HFFc6 (cell line): Measurements from ENCODE around the gene NF2. TPM values are rescaled to one million over a fixed set of nuclear protein-coding genes. Genes with fewer than 3 reads are reported as not detected.
"Not testable (repeated sequence)": the region's sequence is repeated elsewhere in the genome, so short reads cannot be mapped to it uniquely, and the experiment has no call there.

ENCODE experiments used
- DNase-seq: peaks from one replicate; pipeline ENCODE4 v3.0.0-alpha.2; 2018
- H3K27ac Mint-ChIP-seq: 2 replicates; pipeline ENCODE4 v1.8.0; 2020; ENCODE audit warnings: mild to moderate bottlenecking, mixed read lengths
- H3K27me3 Mint-ChIP-seq: 2 replicates; pipeline ENCODE4 v1.8.0; 2021; ENCODE audit warnings: mild to moderate bottlenecking, moderate library complexity, mixed read lengths; ENCODE audit not compliant: insufficient read depth
- H3K36me3 Mint-ChIP-seq: 2 replicates; pipeline ENCODE4 v1.8.0; 2021; ENCODE audit warnings: low read depth, mixed read lengths
- H3K4me1 Mint-ChIP-seq: 2 replicates; pipeline ENCODE4 v1.8.0; 2020; ENCODE audit warnings: low read depth, mixed read lengths
- H3K4me3 Mint-ChIP-seq: 2 replicates; pipeline ENCODE4 v1.8.0; 2020; ENCODE audit warnings: mild to moderate bottlenecking, moderate library complexity, mixed read lengths
- H3K9me3 Mint-ChIP-seq: 2 replicates; pipeline ENCODE4 v1.8.0; 2020; ENCODE audit warnings: mild to moderate bottlenecking, mixed read lengths
- total RNA-seq, 6 experiments: library from RNA; stranded (reverse); fragmentation: NEBNext Ultra II Directional; extraction: Animal tissue kit (Norgen Biotek cat#: 25700); gene quantifications; 2 replicates in 1 of 6; 3 replicates in 5 of 6; pipeline ENCODE4 v1.2.3, GENCODE V29; 2021
- TF ChIP-seq, protein P1 (sequence below): fragments of 200-600 bp; sonication (generic); IDR thresholded peaks from 2 replicates; pipeline ENCODE4 v1.5.0; 2021; ENCODE audit warnings: antibody characterized with exemption, mild to moderate bottlenecking

Gene NF2
- total RNA-seq, 6 experiments from 2014 or later, result 161 to 184 (median 176) TPM

DNA sequence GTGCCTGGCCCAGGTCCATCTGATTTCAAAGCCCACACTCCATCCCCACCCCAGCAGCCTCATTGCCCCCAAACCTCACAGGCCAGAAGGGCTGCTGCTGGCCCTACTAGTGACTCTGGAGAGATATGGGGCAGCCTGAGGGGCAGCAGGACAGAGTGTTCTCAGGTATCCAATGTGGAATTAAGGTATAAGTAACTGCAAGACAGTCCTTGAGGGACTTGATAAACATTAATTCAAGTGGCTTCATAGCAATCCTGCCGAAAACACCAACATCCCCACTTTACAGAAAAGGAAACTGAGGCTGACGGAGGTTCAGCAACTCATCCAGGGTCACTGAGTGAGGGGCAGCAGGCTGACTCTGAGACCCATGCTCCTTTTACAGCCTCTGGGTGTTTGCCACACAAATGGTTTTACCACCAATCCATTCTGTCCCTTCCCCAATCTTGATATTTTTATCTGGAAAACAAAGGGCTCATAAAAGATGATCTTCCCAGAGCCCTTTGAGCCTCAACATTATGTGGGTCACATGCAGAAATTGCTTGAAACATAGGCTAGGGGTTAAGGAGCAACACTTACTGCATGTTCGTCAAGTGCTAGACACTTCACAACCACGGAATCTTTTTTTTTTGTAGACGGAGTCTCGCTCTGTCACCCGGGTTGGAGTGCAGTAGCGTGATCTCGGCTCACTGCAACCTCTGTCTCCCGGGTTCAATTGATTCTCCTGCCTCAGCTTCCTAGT, 24.8 kb upstream of the NF2 start:
- DNase-seq, result no peak
- H3K4me1 Mint-ChIP-seq, result peaks cover 10% of the 10 kb centered on the region
- TF ChIP-seq, protein P1, sequence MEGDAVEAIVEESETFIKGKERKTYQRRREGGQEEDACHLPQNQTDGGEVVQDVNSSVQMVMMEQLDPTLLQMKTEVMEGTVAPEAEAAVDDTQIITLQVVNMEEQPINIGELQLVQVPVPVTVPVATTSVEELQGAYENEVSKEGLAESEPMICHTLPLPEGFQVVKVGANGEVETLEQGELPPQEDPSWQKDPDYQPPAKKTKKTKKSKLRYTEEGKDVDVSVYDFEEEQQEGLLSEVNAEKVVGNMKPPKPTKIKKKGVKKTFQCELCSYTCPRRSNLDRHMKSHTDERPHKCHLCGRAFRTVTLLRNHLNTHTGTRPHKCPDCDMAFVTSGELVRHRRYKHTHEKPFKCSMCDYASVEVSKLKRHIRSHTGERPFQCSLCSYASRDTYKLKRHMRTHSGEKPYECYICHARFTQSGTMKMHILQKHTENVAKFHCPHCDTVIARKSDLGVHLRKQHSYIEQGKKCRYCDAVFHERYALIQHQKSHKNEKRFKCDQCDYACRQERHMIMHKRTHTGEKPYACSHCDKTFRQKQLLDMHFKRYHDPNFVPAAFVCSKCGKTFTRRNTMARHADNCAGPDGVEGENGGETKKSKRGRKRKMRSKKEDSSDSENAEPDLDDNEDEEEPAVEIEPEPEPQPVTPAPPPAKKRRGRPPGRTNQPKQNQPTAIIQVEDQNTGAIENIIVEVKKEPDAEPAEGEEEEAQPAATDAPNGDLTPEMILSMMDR, result no peak
- no peak overlapping the region for H3K27ac Mint-ChIP-seq
- no peak overlapping the region for H3K4me3 Mint-ChIP-seq
- H3K36me3 Mint-ChIP-seq, result no peaks in the 10 kb centered on the region
- no peaks in the 10 kb centered on the region for H3K27me3 Mint-ChIP-seq
- no peaks in the 10 kb centered on the region for H3K9me3 Mint-ChIP-seq

DNA sequence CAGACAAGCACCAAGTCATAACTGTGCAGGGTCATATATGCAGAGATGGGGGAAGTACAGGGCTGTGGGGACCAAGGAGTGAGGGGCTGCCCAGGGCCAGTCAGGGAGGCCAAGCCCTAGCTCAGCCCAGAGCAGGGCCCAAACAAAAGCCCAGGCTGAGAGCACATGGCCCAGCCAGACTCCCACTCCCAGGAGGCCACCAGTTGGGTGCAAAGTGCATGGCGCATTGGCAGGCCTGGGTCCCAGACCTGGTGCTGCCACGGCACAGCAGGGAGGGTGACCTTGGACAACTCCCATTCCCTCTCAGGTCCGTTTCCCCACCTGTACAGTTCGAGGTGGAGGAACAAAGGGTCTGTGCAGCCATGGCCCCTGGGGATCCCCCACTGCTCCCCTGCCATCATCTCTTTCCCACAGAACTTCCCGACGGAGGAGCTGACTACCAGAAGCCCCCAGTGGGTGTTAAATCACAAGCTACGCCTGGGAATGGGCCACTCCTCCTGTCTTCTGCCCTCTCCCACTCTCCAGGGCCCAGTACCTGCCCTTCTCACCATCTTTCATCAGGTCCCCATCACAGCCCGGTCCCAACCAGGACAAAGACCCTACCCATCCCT, 23.1 kb upstream of the NF2 start:
- no peaks in the 10 kb centered on the region for H3K36me3 Mint-ChIP-seq
- peak overlapping the region; percentile 71 for H3K27ac Mint-ChIP-seq

DNA sequence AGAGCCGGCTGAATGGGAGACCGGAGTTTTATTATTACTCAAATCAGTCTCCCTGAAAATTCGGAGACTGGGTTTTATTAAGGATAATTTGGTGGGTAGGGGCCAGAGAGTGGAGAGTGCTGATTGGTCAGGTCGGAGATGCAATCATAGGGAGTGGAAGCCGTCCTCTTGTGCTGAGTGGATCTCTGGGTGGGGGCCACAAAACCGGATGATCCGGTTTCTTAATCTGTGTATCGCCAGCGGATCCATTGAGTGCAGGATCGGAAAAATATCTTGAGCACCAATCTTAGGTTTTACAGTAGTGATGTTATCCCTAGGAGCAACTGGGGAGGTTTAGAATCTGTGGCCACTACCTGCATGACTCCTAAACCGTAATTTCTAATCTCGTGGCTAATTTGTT, 21.6 kb upstream of the NF2 start:
- no peak overlapping the region for H3K27ac Mint-ChIP-seq
- TF ChIP-seq, protein P1, result no peak

More for the DNA sequence above, 23.1 kb upstream of the NF2 start:
- no peaks in the 10 kb centered on the region for H3K27me3 Mint-ChIP-seq
- H3K4me1 Mint-ChIP-seq, result peaks cover 10% of the 10 kb centered on the region
- TF ChIP-seq, protein P1, result no peak
- H3K9me3 Mint-ChIP-seq, result no peaks in the 10 kb centered on the region
- no peak for DNase-seq
- H3K4me3 Mint-ChIP-seq, result peak overlapping the region; percentile 94

DNA sequence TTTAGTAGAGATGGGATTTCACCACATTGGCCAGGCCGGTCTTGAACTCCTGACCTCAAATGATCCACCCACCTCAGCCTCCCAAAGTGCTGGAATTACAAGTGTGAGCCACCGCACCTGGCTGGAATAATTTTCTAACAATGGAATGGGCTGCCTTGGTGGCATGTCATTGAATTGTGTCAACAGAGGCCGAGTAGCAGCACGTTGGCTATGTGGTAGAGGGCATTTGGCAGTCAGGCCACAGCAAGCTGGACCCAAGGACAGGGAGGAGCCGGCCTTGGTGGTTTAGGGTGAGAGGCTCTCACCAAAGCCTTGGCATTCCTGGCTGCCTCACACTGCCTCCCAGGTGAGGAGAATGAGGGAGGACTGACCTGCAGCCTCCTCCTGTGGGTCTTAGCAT, 18.5 kb upstream of the NF2 start:
- no peaks in the 10 kb centered on the region for H3K9me3 Mint-ChIP-seq
- H3K4me3 Mint-ChIP-seq, result no peak overlapping the region
- no peak overlapping the region for H3K27ac Mint-ChIP-seq
- no peaks in the 10 kb centered on the region for H3K36me3 Mint-ChIP-seq
- H3K4me1 Mint-ChIP-seq, result peaks cover 25% of the 10 kb centered on the region
- no peak for DNase-seq
- TF ChIP-seq, protein P1, result no peak
- no peaks in the 10 kb centered on the region for H3K27me3 Mint-ChIP-seq

More for the DNA sequence above, 21.6 kb upstream of the NF2 start:
- no peak for DNase-seq
- Mint-ChIP-seq H3K36me3 (no peaks in the 10 kb centered on the region), H3K9me3 (no peaks in the 10 kb centered on the region), H3K27me3 (no peaks in the 10 kb centered on the region), H3K4me1 (peaks cover 10% of the 10 kb centered on the region), H3K4me3 (peak overlapping the region; percentile 94)

DNA sequence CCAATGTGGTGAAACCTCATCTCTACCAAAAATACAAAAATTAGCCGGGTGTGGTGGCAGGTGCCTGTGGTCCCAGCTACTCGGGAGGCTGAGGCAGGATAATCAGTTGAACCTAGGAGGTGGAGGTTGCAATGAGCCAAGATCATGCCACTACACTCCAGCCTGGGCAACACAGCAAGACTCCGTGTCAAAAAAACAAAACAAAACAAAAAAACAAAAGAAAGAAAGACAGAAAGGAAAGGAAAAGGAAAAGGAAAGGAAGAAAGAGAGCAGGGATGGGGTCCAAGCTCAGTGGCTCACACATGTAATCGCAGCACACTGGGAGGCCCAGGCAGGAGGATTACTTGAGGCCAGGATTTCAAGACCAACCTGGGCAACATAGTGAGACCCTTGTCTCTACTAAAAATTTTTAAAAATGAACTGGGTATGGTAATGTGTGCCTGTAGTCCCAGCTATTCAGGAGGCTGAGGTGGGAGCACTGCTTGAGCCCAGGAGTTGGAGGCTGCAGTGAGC, 17.2 kb upstream of the NF2 start:
- H3K9me3 Mint-ChIP-seq, H3K27ac Mint-ChIP-seq, H3K36me3 Mint-ChIP-seq: not testable (repeated sequence)

More for the DNA sequence above, 17.2 kb upstream of the NF2 start:
- H3K4me1 Mint-ChIP-seq, result peaks cover 27% of the 10 kb centered on the region
- not testable (repeated sequence) for H3K4me3 Mint-ChIP-seq, DNase-seq, H3K27me3 Mint-ChIP-seq
